Urinary bladder (tissue), 4 donors: Measurements from ENCODE around the gene CACNA1C. TPM values are rescaled to one million over a fixed set of nuclear protein-coding genes. Genes with fewer than 3 reads are reported as not detected.

Experiments
- DNase-seq: peaks from one replicate; pipeline ENCODE4 v3.0.0-alpha.2; 2015; ENCODE audit errors: extremely low spot score
- H3K27ac ChIP-seq: one replicate; pipeline ENCODE4 v1.5.1; 2013; ENCODE audit warnings: low read depth, mild to moderate bottlenecking, moderate library complexity
- H3K36me3 ChIP-seq: one replicate; pipeline ENCODE4 v1.6.1; 2013; ENCODE audit warnings: mild to moderate bottlenecking, moderate library complexity; ENCODE audit not compliant: insufficient read depth
- H3K4me1 ChIP-seq: one replicate; pipeline ENCODE4 v1.6.1; 2013; ENCODE audit warnings: mild to moderate bottlenecking, moderate library complexity; ENCODE audit not compliant: insufficient read depth
- H3K4me3 ChIP-seq: one replicate; pipeline ENCODE4 v1.5.1; 2013; ENCODE audit warnings: low read depth, low read length
- WGBS: extraction: QIAGEN DNeasy Blood & Tissue Kit; methylation state at CpG from one replicate; pipeline ENCODE4 v1.1.7; 2013; 5-methylcytosine and 5-hydroxymethylcytosine counted together
- polyA plus RNA-seq: library from polyadenylated mRNA; stranded (reverse); fragments of 200-250 nt; gene quantifications from one replicate; pipeline ENCODE4 v1.2.3, GENCODE V29; 2013
- total RNA-seq: library from RNA; depleted of rRNA; stranded (reverse); fragments of >200 nt; gene quantifications from one replicate; pipeline ENCODE4 v1.2.3, GENCODE V29; 2014
- donor health status: healthy with polysubstance abuse.
- donor health status: healthy.

Gene CACNA1C
- total and polyA plus RNA-seq, 2 donors: 25.7 to 34.5 TPM

DNA sequence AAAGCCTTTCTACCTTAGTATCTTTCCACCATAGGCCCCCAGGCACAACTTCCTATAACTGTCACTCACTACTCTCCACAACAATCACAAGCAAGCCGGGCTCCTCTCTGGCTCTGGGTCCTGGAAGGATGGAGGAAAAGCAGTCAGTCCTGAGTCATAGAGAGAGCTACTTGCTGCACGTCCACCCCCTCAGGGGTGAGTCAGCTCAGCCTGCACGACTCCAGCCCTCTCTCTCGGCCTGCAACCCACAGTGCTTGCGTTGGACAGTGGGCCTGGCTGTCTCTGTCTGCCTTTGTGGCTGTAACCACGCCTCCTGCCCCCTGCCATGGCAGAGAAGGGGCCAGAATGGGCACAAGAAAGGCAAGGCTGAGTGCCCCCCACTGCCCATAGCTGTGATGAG lies 587.9 kb downstream of the CACNA1C start:
- no peak for DNase-seq
- H3K36me3 ChIP-seq: no peaks in the 10 kb centered on the region
- H3K27ac ChIP-seq: no peak overlapping the region
- H3K4me3 ChIP-seq: no peak overlapping the region
- WGBS: 21% methylated on average over 6 of the region's 6 CpGs
- no peaks in the 10 kb centered on the region for H3K4me1 ChIP-seq

DNA sequence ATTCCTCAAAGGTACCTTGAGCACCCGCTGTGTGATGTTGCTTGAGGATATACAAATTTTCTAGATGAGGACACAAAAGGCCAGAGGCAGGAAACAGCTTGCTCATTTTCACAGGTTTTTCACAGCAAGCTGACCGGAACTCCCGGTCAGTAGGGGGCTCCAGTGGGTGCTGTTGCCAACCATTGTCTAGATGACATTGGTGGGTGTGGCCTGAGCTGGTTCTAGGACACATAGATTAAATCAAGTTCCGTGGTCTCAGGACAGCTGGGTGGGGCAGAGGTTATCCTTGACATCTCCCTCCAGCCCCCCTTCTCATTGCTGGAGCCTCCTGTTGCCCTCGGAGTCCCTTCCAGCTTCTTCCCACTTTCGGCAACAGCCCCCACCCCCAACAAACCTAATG lies 588.4 kb downstream of the CACNA1C start:
- H3K36me3 ChIP-seq: no peaks in the 10 kb centered on the region
- no peak overlapping the region for H3K4me3 ChIP-seq
- no peak overlapping the region for H3K27ac ChIP-seq
- H3K4me1 ChIP-seq: no peaks in the 10 kb centered on the region
- DNase-seq: no peak
- 60% methylated on average over 6 of the region's 6 CpGs for WGBS

DNA sequence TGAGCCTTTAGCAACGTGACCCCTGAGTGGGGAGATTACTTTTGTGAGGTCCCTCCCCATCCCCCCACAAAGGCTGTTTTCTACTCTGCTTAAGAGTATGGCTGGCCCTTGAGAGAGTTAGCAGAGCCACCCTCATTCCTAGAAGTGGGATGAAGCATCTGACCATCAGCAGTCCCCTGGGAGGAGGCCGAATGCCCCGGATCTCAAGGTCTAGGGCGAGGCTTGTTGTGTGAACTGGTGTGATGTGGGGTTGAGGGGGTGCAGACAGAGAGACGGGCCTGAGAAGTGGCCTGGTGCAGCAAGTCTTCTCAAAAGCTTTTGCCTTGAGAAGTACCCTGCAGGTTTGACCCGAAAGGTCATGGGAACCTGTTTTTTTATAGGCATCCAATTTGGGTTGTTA lies 589.0 kb downstream of the CACNA1C start:
- no peak for DNase-seq
- 85% methylated on average over 6 of the region's 6 CpGs for WGBS
- no peak overlapping the region for H3K27ac ChIP-seq

DNA sequence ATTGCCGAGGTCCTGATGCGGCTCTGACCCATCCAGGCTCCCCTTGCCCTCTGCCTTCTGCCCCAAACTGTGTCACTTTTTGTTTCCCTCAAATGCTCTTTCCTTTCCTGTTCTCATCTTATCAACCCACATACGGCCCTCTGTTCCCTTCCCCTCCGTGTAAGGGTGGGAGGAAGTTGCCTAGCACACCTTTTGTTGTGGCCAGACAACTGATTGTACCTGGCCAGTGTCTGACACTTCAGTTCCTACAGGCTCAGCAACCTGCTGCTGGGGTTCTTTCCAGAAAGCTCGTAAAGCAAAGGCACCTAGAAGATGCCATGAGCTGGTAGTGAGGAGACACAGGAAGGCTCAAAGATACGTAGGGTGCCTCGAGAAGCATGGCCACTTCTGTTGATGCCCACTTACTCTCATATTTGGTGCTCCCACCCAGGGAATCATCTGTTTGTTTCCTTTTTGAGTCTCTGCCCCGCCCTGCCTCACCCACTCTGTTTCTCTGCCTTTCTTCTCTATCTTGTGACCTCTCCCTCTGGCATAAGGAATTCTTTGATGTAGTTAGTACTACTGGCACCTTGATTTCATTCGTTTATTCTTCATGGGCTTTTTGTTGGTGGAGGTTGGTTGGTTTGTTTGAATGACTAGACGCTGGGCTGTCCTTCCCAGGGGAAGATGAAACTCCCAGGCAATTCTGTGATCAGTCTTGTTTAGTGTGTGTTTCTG lies 589.5 kb downstream of the CACNA1C start:
- 74% methylated on average over 10 of the region's 10 CpGs for WGBS
- no peaks in the 10 kb centered on the region for H3K36me3 ChIP-seq
- no peak for DNase-seq
- H3K27ac ChIP-seq: no peak overlapping the region
- no peak overlapping the region for H3K4me3 ChIP-seq
- no peaks in the 10 kb centered on the region for H3K4me1 ChIP-seq

More for the DNA sequence above, 589.0 kb downstream of the CACNA1C start:
- no peaks in the 10 kb centered on the region for H3K36me3 ChIP-seq
- no peaks in the 10 kb centered on the region for H3K4me1 ChIP-seq
- no peak overlapping the region for H3K4me3 ChIP-seq

DNA sequence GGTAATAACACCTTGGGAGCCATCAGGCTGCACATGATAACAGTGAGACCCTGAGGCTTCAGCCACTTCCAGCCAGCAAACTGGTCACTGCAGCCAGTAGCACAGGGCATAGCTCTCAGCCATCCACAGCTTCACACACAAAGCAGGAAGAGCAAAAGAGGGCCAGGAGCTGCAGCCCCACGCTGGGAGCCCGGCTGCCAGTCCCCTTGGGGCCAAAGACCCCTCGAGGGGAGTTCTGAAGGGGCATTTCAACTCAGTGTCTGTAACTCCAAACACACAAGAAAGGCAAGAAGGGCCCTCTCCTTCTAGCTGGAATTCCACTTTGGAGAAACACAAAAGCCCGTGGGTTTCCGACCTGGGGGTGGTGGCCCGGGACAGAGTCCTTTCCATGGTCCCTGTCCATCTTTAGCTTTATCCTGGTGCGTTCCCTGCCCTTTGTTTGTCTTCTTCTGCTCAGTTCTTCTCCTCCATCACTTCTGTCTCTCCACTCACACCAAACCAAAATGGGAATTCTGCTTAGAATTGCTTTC lies 590.2 kb downstream of the CACNA1C start:
- no peaks in the 10 kb centered on the region for H3K4me1 ChIP-seq
- H3K4me3 ChIP-seq: no peak overlapping the region
- no peak overlapping the region for H3K27ac ChIP-seq
- WGBS: 95% methylated on average over 7 of the region's 7 CpGs
- no peak for DNase-seq
- H3K36me3 ChIP-seq: no peaks in the 10 kb centered on the region

DNA sequence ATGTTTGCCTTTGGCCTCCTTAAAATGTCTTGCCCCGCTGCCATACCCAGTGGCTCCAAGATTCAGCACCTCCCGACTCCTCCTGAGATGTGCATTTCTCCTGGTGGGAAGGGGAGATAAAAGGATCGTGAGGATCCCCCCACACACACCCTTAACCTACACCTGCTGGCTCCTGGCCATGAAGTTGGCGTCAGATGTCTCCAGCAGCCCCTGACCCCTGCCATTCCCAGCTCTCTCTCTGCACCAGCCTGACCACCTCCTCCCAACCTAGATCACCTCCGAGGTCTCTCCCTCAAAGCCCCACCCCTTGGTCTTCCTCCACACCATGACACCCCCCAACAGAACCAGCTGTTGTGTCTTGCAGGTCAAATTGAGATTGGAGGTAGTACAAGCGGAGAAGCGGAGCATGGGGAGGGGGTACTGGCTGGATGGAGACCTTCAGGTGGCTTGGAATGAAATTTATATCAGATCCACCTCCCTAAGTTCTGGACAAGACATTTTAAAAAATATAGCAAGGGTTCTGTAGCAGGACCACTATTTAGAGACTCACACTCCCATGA lies 590.9 kb downstream of the CACNA1C start:
- WGBS: 93% methylated on average over 7 of the region's 7 CpGs
- Histone ChIP-seq H3K4me3 (no peak overlapping the region), H3K4me1 (no peaks in the 10 kb centered on the region), H3K36me3 (no peaks in the 10 kb centered on the region), H3K27ac (no peak overlapping the region)
- no peak for DNase-seq

DNA sequence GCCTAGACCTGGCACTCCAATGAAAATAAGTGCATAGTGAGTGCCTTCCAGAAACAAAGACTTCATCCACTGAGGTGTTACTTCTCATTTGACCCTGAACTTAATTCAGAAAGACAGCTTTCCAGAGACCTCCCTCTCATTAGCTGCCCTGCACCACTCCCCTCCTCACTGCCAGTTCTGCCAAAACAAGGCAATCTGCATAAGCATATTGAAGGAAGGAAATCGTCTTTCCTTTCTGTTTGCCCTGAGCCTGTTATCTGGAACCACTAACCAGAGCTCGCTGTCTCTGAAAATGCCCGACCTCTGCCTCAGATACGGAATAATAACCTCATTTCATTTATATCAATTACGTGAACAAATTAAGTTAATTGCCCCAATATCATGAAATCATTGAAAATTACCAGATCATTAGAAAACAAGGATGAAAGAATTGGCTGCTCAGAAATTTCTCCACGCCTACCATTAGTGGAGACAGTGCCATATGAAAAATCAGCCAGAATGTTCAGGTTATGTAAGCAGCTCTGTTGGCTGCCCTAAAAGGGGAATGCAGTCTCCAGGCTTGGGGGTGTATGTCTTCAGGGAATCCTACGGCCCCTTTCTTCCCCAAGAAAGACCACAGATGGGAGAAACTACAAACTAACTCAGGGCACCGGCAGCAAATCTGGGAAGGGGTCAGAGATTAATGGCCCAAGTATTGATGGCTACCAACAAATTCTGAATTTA lies 592.1 kb downstream of the CACNA1C start:
- no peak for DNase-seq
- WGBS: 74% methylated on average over 8 of the region's 8 CpGs
- no peak overlapping the region for H3K4me3 ChIP-seq
- H3K36me3 ChIP-seq: no peaks in the 10 kb centered on the region
- no peak overlapping the region for H3K27ac ChIP-seq
- H3K4me1 ChIP-seq: no peaks in the 10 kb centered on the region

DNA sequence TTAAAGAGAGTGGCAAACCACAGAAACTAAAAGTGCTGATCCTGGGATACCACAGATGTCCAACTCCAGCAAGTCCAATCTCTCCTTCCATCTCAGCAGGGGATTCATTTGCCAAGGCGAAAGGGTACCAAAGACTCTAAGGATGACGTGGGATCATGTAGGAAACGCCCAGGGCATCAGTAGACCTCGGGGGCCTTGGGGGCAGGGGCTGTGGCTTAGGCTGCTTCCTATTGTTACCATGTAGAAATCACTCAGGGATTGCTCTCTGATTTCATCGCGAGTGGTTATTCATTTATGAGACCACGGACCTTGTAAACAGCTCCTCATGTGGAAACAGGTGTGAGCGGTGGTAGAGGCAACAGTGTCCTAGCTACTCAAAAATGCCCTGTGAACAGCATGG lies 592.7 kb downstream of the CACNA1C start:
- H3K36me3 ChIP-seq: no peaks in the 10 kb centered on the region
- no peak overlapping the region for H3K27ac ChIP-seq
- WGBS: 79% methylated on average over 8 of the region's 8 CpGs
- DNase-seq: no peak
- H3K4me3 ChIP-seq: no peak overlapping the region
- H3K4me1 ChIP-seq: no peaks in the 10 kb centered on the region

DNA sequence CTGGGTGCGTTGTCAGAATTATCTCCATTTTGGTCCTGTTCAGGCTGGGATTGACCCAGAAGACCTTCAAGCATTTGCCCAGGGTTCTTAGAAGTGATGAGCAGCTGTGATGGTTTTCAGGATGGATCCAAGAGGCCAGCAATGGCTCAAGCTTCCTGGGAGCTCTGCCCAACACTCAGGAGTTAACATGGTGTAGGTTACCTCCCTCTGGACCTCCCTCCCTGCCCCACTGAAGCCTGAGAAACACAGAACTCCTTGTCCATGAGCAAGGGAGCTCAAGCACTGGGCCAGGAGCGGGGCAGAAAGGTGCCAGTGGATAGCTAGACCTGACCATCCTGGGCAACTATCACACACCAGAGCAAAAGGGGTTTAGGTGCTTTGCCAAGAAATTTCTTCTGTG lies 593.6 kb downstream of the CACNA1C start:
- no peak for DNase-seq
- 96% methylated on average over 2 of the region's 2 CpGs for WGBS

DNA sequence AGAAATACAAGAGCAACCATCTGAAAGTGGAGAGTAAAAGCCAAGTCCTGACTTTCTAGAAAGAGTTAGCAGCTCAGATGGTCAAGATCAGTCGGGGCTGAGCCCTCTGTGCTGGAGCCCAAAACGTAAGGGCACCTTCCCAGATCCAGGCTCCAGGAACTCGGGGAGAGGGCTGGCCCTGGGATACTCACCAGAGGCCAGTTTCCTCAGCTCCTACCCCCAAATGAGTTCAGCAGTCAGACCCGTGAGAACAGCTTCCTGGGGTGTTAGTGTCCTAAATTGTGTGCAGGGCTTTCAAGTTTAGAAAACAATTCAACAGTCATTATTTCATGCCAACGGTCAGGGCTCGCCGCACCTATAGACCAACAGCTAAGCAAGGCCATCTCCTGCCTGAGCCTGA lies 594.4 kb downstream of the CACNA1C start:
- H3K4me3 ChIP-seq: no peak overlapping the region
- no peaks in the 10 kb centered on the region for H3K4me1 ChIP-seq
- no peak overlapping the region for H3K27ac ChIP-seq
- no peaks in the 10 kb centered on the region for H3K36me3 ChIP-seq
- 90% methylated on average over 7 of the region's 7 CpGs for WGBS
- no peak for DNase-seq

More for the DNA sequence above, 593.6 kb downstream of the CACNA1C start:
- no peak overlapping the region for H3K27ac ChIP-seq
- no peaks in the 10 kb centered on the region for H3K4me1 ChIP-seq
- no peak overlapping the region for H3K4me3 ChIP-seq
- no peaks in the 10 kb centered on the region for H3K36me3 ChIP-seq

DNA sequence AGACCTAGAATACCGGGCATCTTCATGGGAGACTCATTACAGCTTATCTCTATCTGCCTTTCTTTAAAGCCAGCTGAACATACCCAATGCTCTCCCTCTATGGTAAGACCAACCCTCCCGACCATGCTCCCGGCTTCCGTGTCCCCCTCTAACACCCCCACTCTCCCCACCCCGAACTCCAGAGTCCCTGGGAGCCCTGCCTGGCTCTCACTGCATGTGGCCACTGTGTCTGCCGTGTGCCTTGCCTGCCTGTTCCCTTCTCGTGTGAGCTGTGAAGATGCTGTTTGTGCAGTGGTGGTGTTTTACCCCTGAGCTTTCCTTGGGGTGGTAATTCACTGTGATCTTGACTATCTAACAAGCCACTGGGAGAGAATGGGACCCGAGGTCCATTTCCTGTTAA lies 595.6 kb downstream of the CACNA1C start:
- DNase-seq: no peak
- no peaks in the 10 kb centered on the region for H3K4me1 ChIP-seq
- 93% methylated on average over 8 of the region's 8 CpGs for WGBS
- no peak overlapping the region for H3K27ac ChIP-seq
- no peak overlapping the region for H3K4me3 ChIP-seq
- H3K36me3 ChIP-seq: no peaks in the 10 kb centered on the region

DNA sequence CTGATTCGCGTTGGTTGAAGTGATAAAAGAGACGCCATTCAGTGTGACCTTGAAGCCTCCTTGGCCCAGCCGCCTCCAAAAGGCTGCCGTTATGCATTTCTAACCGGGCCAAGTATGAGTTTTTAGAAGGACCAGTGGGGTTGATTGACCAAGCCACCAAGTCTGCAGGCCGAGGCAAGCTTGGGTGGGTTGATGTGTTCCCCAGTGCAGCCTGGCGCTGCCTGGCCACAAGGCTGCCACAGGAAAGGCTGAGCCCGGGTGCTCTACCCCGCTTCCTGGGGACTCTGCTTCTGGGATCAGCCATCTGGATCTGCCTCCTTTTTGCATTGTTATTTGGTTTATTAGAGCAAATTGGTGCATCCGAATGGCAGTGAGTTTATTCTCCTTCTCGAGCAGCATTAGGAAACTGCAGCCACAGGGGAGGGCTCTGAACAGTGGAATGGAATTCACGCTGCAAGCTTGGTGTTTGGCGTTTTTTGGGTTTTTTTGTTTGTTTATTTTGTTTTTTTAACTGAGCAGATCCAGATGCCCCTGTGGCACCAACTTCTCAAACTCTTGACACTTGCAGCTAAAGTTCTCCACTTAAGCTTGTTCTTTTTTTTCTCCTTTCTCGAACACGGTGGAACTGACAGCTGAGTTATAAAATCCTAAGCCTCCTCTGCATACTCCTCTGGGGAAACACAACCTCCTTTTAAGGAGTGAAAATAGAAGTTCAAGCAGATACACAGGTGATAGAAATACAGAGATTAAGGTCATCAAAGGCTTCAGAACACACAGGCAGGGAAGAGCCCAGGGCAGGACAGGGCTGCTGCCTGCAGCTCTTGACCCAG lies 596.6 kb downstream of the CACNA1C start:
- H3K27ac ChIP-seq: no peak overlapping the region
- no peak overlapping the region for H3K4me3 ChIP-seq
- no peaks in the 10 kb centered on the region for H3K36me3 ChIP-seq
- 69% methylated on average over 16 of the region's 16 CpGs for WGBS
- no peaks in the 10 kb centered on the region for H3K4me1 ChIP-seq
- DNase-seq: no peak

DNA sequence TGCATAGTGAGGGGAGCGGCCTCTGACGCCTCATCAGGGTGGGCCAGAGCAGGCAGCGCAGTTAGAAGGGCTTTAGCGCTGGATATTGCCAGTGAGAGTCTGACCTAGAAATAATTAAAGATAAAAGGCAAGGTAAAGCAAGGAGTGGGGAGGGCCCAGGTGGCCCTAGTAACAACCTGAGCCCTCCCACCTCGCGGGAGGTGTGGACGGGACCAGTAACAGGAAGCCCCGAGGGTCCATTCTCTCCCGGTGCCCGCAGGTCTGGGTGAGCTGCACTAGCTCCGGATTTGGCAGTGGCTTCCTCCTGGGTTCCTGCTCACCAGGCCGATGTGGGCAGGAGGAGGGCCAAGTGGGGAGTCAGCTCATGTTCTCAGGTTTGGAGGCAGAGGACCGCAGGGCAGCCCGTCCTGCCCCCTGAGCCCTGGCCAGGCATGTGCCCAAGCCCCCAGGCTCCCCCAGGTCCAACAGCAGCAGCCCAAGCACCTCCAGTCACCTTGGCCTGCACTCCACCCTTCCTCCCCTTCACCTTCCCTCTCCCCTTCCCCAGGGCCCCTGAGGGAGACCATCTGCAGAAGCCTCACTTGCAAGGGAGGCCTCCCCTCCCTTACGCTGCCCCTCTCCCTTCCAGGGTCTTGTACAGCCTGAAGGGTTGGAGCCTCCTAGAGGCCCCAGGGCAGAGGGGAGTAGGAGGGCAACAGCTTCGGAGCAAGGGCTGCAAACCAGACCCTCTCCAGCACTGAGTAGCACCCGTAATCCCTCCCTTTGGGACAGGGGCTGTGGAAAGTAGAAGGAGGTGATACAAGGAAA lies 597.7 kb downstream of the CACNA1C start:
- DNase-seq: no peak
- Histone ChIP-seq H3K27ac (no peak overlapping the region), H3K4me3 (no peak overlapping the region), H3K4me1 (no peaks in the 10 kb centered on the region), H3K36me3 (no peaks in the 10 kb centered on the region)
- WGBS: 74% methylated on average over 17 of the region's 17 CpGs
